ENCODE results near the gene CCND1.
"Not testable (repeated sequence)": the region's sequence is repeated elsewhere in the genome, so short reads cannot be mapped to it uniquely, and the experiment has no call there.

CCND1 gene

GRCh38 chr11:69669486-69669885 lies 28.5 kb downstream of the CCND1 start:
- no peak for DNase-seq

DNA sequence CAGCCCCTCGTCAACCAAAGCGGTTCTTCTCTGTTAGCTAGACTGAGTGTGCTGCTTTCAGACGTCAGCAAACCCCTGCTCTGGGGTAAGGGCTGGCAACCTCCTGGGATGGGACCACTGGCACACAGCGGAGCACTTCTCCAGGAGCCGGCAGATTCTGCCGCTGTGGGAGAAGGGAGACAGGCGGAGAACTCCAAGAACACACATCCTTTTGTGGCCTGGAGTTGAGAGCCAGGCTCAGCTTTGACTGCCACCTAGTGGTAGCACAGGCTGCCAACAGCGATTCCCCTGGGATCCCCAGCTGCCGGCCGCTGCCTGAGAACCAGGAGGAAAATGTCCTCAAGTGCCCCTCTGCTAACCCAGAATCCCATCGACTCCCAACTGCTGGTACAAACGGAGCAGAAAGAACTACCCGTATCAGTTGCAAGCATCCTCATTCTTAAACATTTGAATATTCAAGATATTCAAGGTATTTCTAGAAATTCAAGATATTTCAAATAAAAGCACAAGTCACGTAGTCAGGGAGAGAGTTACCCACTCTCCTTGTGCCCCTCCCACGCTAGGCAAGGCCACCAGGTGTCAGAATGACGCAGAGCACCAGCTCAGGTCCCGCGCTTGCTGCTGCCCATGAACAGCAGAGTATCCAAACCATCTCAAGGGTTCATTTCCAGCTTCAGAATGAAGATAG lies 29.3 kb downstream of the CCND1 start:
- peak; percentile 84 for DNase-seq

- no peak for DNase-seq
These were observed 30.9 kb downstream of the CCND1 start for GRCh38 chr11:69671734-69672465.

GRCh38 chr11:69674267-69674885 lies 33.4 kb downstream of the CCND1 start:
- DNase-seq: peak; percentile 80

- peak; percentile 96 for DNase-seq
These were observed 34.1 kb downstream of the CCND1 start, which contains the start of gene LTO1 for GRCh38 chr11:69674886-69675714. Gene LTO1 (minus strand): TSS chr11:69675353. CDS start chr11:69675239, 114 bp downstream.

- no peak for DNase-seq
These were observed 36.8 kb downstream of the CCND1 start for GRCh38 chr11:69677749-69678148.

DNA sequence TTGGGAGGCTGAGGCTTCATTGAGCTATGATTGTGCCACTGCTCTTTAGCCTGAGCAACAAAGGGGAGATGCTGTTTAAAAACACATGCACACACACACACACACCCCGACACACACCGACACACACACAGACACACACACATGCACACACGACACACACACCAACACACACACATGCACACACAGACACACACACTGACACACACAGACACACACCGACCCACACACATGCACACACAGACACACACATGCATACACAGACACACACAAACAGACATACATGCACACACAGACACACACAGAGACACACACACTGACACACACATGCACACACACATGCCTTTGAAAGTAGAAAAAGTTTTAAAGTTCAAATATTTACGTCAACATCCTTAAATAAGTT lies 39.7 kb downstream of the CCND1 start:
- DNase-seq: no peak

DNA sequence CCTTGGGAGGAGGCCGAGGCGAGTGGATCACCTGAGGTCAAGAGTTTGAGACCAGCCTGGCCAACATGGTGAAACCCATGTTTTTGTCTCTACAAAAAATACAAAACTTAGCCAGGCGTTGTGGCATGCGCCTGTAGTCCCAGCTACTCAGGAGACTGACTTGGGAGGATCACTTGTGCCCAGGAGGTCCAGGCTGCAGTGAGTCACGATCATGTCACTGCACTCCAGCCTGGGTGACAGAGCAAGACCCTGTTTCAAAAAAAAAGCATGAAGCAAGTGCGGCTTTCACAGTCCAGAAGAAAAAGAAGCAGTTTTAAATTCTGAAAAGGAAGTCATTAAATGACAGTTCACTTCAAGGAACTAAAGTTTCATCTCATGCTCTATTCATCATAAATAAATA lies 41.3 kb downstream of the CCND1 start:
- DNase-seq: no peak

DNA sequence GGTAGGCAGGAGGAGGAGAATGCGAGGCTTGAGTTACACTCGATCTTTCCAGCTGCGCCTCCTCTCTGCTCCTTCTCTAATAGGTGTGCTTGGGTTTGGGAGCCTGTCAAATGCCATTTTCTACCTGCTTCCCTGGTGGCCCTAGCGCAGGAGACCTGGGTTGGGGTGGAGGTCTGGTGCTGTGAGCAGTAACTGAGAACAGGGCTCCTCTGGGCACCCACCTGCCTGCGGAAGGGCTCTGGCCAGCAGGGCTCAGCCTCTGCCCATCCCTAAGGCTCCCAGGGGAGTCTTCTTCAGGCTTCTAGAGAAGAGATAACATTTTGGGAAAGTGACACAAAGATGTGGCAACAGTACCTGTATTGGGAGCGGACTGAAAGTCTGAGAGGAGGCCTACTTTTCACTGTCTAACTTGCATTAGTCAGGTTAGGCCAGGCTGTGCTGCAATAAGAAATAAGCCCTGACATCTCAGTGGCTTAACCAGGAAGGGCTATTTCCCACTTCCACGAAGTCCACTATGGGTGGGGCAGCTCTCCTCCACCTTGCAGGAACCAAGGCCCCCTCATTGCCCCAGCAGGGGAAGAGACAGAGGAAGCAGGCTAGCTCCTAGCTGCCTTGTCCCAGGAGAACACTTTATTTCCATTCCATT lies 41.8 kb downstream of the CCND1 start:
- DNase-seq: no peak

DNA sequence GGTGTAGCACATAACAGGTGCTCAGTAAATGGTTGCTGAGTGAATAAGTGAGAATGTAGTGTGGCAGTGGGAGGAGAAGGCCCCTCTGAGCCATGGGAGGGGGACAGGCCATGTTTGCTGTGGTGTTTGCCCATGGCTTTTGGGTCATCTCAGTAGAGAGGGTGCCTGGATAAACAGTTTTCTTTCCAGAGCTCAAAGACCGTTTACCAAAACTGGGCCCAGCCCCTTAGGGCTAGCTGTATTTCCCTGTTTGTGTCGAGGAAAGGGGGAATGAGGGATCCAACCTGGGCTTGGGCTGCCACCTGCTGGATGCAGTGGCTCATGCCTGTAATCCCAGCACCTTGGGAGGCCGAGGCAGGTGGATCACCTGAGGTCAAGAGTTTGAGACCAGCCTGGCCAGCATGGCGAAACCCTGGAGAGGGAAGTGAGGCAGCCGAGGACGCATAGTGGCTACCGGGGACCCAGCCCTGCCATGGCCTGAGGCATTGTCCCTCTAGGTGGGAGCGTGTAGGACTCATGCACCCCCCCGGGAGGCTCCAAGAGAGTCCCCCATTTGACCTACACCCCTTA lies 42.9 kb downstream of the CCND1 start:
- peak; percentile 30 for DNase-seq

DNA sequence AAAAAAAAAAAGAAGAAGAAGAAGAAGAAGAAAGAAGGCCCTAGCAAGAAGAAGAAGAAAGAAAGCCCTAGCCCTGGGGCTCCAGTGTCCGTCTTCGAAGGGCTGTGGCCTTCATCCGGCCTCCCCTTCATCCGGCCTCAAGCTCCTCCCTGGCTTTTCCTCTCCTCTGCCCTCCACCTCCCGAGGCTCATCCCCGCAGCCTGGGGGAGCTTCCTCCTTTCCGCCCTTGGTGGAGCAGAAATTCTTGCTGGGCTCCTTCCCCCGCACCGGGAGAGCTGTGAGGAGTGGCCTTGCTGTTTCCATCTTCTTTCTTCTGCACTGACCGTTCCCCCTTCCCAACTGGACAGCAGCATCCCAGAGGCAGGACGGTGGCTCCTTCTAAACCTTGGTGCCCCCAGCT lies 43.7 kb downstream of the CCND1 start:
- no peak for DNase-seq

DNA sequence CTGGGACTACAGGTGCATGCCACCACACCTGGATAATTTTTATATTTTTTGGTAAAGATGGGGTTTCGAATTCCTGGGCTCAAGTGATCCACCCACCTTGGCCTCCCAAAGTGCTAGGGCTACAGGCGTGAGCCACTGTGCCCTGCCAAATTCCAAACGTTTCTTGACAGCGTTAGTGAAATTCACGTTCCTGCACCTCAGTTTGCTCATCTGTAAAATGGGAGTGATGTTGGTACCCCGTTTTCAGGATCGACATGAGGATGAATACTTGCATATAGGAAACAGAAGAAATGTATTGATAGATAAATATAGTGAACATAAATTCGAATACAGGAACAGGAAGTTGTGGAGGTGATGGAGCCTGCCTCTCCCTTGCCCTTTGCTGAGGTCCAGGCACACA lies 44.4 kb downstream of the CCND1 start:
- no peak for DNase-seq

- DNase-seq: no peak
These were observed 45.5 kb downstream of the CCND1 start for GRCh38 chr11:69686452-69686851.

- DNase-seq: no peak
These were observed 45.9 kb downstream of the CCND1 start for GRCh38 chr11:69686856-69687255.

GRCh38 chr11:69687969-69688771 lies 47.2 kb downstream of the CCND1 start:
- DNase-seq: not testable (repeated sequence)

- DNase-seq: no peak
These were observed 48.7 kb downstream of the CCND1 start for GRCh38 chr11:69689484-69690319.

GRCh38 chr11:69691463-69691862 lies 50.5 kb downstream of the CCND1 start:
- DNase-seq: no peak

DNA sequence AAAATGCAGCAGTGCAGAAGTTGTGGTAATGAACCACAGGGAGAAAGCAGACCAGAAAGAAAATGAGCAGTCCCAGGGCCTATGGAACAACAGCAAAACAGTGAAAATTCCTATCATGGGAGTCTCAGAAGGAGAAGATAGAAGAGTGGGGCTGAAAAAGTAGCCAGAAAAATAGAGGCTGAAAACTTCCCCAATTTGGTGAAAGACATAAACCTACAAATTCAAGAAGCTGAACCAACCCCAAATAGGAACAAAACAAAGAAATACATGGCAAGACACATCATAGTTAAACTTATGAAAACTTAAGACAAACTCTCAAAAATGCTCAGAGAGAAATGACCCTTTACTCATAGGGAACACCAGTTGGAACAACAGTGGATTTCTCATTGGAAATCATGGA lies 51.5 kb downstream of the CCND1 start:
- DNase-seq: no peak

GRCh38 chr11:69694781-69695180 lies 53.8 kb downstream of the CCND1 start:
- no peak for DNase-seq

DNA sequence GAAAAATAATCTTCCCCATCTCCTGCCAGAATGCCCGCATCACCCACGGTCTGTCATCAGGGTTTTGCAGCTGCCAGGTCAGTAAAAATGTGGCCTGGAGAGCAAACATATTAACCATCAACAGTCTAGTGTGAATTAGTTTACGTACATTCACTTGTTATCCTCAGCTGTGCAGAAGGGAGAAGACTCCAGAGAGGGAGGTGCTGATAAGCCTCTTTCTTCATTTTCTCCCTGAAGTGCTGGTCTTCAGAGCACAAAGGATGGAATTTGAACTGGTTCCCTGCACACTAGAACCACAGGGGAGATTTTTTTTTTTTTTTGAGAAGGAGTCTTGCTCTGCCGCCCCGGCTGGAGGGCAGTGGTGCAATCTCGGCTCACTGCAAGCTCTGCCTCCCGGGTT lies 54.6 kb downstream of the CCND1 start:
- no peak for DNase-seq

All from hematopoietic multipotent progenitor cell treated with erythropoietin and hydrocortisone succinate and interleukin-3 and kit ligand, for 6 days (in vitro differentiated cells).